Measurements from ENCODE around the gene LYRM4. TPM values are rescaled to one million over a fixed set of nuclear protein-coding genes. Genes with fewer than 3 reads are reported as not detected.

Gene LYRM4
- total and polyA plus RNA-seq, 2 experiments from 2014 or later = 51.0 to 62.0 TPM

DNA sequence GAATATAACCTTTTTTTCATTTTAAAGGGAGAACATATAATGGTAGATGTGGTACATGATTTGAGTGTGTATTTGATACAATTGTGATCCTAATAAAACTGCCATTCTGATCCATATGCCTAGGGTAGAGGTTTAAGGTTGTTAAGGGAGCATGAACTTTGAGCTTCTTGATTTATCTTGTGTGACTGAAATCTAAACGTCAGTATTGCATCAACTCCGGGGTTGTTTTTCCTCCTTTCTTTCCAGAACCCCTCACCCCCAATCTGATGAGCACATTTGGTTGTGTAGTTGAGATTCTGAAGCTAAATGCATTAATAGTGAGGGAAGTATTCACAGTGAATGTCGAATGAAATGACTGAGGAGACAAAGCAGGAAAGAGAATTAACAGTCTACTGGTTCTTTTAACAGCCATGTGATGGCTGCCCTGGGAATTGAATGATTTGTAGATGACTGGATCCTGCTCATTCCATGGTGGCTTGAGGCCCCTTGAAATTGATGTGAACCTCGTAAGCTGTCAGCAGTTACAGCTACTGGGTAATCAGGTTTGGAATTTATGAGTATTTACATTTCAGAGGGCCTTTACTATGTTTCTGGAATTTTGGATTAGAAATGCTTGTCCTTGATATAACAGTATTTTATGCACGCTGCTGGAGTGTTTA lies 45.3 kb upstream of the LYRM4 start:
- Histone ChIP-seq H3K27ac (ENCODE audit: low read depth) (no peak overlapping the region), H2AFZ (no peak overlapping the region), H3K36me3 (ENCODE audit: insufficient read depth) (no peaks in the 10 kb centered on the region), H3K79me2 (replicated peaks; ENCODE audit: insufficient read depth) (peaks cover 30% of the 10 kb centered on the region), H3K9me2 (ENCODE audit: insufficient read depth) (no peaks in the 10 kb centered on the region), H3K27me3 (ENCODE audit: insufficient read depth) (no peaks in the 10 kb centered on the region), H3K4me2 (no peak overlapping the region), H3K4me1 (ENCODE audit: insufficient read depth) (peaks cover 4% of the 10 kb centered on the region; the same call in 1 of the 2 replicates), H4K20me1 (replicated peaks; ENCODE audit: insufficient read depth) (peaks cover 6% of the 10 kb centered on the region; the same call in 1 of the 2 replicates), H3F3A (replicated peaks; ENCODE audit: low read depth) (no peaks in the 10 kb centered on the region), H3K4me3 (no peak overlapping the region)
- no peak overlapping the region for H3K4me3 Mint-ChIP-seq
- TF ChIP-seq, protein P1, sequence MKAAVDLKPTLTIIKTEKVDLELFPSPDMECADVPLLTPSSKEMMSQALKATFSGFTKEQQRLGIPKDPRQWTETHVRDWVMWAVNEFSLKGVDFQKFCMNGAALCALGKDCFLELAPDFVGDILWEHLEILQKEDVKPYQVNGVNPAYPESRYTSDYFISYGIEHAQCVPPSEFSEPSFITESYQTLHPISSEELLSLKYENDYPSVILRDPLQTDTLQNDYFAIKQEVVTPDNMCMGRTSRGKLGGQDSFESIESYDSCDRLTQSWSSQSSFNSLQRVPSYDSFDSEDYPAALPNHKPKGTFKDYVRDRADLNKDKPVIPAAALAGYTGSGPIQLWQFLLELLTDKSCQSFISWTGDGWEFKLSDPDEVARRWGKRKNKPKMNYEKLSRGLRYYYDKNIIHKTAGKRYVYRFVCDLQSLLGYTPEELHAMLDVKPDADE (IDR thresholded peaks at IDR 0.05) = no peak
- TF ChIP-seq CREB1 (CRISPR knock-in tag; IDR thresholded peaks at IDR 0.05; ENCODE audit: low read depth) = no peak
- TF ChIP-seq, protein P2, sequence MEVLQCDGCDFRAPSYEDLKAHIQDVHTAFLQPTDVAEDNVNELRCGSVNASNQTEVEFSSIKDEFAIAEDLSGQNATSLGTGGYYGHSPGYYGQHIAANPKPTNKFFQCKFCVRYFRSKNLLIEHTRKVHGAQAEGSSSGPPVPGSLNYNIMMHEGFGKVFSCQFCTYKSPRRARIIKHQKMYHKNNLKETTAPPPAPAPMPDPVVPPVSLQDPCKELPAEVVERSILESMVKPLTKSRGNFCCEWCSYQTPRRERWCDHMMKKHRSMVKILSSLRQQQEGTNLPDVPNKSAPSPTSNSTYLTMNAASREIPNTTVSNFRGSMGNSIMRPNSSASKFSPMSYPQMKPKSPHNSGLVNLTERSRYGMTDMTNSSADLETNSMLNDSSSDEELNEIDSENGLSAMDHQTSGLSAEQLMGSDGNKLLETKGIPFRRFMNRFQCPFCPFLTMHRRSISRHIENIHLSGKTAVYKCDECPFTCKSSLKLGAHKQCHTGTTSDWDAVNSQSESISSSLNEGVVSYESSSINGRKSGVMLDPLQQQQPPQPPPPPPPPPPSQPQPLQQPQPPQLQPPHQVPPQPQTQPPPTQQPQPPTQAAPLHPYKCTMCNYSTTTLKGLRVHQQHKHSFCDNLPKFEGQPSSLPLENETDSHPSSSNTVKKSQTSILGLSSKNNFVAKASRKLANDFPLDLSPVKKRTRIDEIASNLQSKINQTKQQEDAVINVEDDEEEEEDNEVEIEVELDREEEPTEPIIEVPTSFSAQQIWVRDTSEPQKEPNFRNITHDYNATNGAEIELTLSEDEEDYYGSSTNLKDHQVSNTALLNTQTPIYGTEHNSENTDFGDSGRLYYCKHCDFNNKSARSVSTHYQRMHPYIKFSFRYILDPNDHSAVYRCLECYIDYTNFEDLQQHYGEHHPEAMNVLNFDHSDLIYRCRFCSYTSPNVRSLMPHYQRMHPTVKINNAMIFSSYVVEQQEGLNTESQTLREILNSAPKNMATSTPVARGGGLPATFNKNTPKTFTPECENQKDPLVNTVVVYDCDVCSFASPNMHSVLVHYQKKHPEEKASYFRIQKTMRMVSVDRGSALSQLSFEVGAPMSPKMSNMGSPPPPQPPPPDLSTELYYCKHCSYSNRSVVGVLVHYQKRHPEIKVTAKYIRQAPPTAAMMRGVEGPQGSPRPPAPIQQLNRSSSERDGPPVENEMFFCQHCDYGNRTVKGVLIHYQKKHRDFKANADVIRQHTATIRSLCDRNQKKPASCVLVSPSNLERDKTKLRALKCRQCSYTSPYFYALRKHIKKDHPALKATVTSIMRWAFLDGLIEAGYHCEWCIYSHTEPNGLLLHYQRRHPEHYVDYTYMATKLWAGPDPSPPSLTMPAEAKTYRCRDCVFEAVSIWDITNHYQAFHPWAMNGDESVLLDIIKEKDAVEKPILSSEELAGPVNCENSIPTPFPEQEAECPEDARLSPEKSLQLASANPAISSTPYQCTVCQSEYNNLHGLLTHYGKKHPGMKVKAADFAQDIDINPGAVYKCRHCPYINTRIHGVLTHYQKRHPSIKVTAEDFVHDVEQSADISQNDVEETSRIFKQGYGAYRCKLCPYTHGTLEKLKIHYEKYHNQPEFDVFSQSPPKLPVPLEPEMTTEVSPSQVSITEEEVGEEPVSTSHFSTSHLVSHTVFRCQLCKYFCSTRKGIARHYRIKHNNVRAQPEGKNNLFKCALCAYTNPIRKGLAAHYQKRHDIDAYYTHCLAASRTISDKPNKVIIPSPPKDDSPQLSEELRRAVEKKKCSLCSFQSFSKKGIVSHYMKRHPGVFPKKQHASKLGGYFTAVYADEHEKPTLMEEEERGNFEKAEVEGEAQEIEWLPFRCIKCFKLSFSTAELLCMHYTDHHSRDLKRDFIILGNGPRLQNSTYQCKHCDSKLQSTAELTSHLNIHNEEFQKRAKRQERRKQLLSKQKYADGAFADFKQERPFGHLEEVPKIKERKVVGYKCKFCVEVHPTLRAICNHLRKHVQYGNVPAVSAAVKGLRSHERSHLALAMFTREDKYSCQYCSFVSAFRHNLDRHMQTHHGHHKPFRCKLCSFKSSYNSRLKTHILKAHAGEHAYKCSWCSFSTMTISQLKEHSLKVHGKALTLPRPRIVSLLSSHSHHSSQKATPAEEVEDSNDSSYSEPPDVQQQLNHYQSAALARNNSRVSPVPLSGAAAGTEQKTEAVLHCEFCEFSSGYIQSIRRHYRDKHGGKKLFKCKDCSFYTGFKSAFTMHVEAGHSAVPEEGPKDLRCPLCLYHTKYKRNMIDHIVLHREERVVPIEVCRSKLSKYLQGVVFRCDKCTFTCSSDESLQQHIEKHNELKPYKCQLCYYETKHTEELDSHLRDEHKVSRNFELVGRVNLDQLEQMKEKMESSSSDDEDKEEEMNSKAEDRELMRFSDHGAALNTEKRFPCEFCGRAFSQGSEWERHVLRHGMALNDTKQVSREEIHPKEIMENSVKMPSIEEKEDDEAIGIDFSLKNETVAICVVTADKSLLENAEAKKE (CRISPR knock-in tag; IDR thresholded peaks at IDR 0.05) = no peak
- no peaks in the 10 kb centered on the region for H3K9me3 Mint-ChIP-seq
- no peaks in the 10 kb centered on the region for H3K36me3 Mint-ChIP-seq (ENCODE audit: low read depth)
- DNase-seq (ENCODE audit: low spot score) (no peak), ATAC-seq (no peak)
- H3K27ac Mint-ChIP-seq = no peak overlapping the region
- H3K27me3 Mint-ChIP-seq (ENCODE audit: insufficient read depth, low read depth, poor library complexity) = no peaks in the 10 kb centered on the region
- peaks cover 26% of the 10 kb centered on the region for H3K4me1 Mint-ChIP-seq

DNA sequence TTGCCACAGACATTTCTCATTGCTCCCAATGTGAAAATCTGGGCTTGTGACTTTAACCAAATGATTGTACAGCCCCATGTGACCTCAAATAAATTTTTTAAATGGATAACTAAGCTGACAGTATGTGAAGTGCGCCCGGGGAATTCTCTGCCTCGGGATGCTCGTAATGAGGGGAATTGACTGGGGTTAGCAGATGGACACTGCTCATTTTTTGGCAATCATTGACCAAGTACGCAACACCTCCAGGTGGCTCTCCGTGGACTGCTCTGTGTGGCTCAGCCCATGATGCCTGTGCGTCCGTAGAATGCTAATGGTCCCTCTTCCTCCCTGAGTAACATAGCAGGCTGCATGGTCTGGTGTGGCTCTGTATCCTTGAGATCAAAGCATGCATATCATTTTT lies 42.9 kb upstream of the LYRM4 start:
- Histone ChIP-seq H3K4me2 (0 out of 2 replicates have a peak overlapping the region, but pooled peaks have one; percentile 58), H3K36me3 (ENCODE audit: insufficient read depth) (no peaks in the 10 kb centered on the region), H3K9me2 (ENCODE audit: insufficient read depth) (no peaks in the 10 kb centered on the region), H3K4me3 (no peak overlapping the region), H4K20me1 (replicated peaks; ENCODE audit: insufficient read depth) (peaks cover 6% of the 10 kb centered on the region; the same call in 1 of the 2 replicates), H3K4me1 (ENCODE audit: insufficient read depth) (peaks cover 4% of the 10 kb centered on the region; the same call in 1 of the 2 replicates), H2AFZ (no peak overlapping the region), H3F3A (replicated peaks; ENCODE audit: low read depth) (no peaks in the 10 kb centered on the region), H3K27ac (ENCODE audit: low read depth) (no peak overlapping the region), H3K79me2 (replicated peaks; ENCODE audit: insufficient read depth) (peaks cover 36% of the 10 kb centered on the region), H3K27me3 (ENCODE audit: insufficient read depth) (no peaks in the 10 kb centered on the region)
- no peak overlapping the region for H3K4me3 Mint-ChIP-seq
- H3K36me3 Mint-ChIP-seq (ENCODE audit: low read depth) = no peaks in the 10 kb centered on the region
- H3K9me3 Mint-ChIP-seq = no peaks in the 10 kb centered on the region
- no peak overlapping the region for H3K27ac Mint-ChIP-seq
- no peak for DNase-seq (ENCODE audit: low spot score)
- peak; percentile 30 for ATAC-seq
- TF ChIP-seq ZNF114 (CRISPR knock-in tag; IDR thresholded peaks at IDR 0.05) (no peak), ZNF331 (CRISPR knock-in tag; IDR thresholded peaks at IDR 0.05; ENCODE audit: low read depth) (no peak), CREB1 (CRISPR knock-in tag; IDR thresholded peaks at IDR 0.05; ENCODE audit: low read depth) (no peak), EZH2 (IDR thresholded peaks at IDR 0.05; ENCODE audit: low read depth, unreplicated experiment) (no peak)
- H3K27me3 Mint-ChIP-seq (ENCODE audit: insufficient read depth, low read depth, poor library complexity) = no peaks in the 10 kb centered on the region
- H3K4me1 Mint-ChIP-seq = peaks cover 26% of the 10 kb centered on the region
